Measurements from ENCODE around the gene SLIT3. TPM values are rescaled to one million over a fixed set of nuclear protein-coding genes. Genes with fewer than 3 reads are reported as not detected.

SLIT3 gene
- total RNA-seq, 1 donor from 2014 or later = 3.5 TPM

DNA sequence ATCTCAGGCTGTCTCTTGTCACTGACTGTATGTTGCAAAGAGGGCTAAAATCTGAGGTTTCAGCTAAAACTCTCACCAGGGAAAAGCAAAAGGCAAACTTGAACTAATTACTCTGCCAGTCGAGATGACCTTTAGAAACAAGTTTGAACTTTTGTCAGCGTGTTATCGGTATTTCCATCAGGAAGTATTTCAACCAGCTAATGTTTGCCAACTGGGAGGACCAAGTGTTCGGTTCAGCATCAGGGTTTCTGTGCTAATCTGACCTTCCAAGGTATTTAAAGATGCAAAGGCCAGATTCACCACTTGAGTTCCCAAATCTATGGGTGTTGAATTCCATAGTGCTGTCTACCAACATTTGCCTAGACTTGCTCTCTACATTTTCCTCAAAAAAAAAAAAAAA lies 230.5 kb downstream of the SLIT3 start:
- no peak for ATAC-seq

DNA sequence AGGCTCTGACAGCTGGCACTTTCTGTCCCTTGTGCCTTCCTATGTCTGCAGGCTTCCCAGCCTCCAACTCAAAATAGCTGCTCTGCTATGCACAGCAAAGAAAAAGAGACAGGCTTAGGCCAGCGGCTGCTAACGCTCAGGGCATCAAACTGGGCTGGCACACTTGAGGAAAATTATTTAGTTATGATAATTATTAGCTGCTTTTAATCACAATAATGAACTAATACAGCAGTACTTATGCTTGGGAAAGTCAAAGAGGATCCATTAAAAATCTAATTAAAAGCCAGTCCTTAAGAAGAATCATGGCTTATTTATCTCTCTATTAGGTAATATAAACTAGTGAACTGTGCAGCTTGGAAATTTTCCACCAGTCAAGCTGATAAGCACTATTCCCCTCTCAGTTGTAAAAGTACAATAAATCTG lies 233.2 kb downstream of the SLIT3 start:
- no peak for ATAC-seq

DNA sequence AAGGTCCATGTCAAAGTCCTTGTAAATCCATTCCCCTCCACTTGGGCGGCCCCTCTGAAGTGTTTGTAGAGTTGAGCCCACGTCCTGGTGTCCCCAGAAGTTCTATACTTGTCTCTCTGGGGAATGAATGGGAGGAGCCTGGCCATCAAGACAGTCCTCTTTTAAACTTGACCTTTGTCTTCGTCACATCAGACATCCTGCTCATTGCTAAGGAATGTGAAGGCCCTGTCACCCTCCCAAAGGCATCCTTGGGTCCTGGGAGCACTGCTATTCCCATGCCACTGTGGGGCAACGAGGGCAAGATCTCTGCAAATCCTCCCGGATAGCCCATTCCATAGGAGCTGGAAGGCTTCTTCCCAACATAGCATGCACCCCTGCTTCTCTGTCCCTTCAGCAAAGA lies 235.5 kb downstream of the SLIT3 start:
- no peak for ATAC-seq

DNA sequence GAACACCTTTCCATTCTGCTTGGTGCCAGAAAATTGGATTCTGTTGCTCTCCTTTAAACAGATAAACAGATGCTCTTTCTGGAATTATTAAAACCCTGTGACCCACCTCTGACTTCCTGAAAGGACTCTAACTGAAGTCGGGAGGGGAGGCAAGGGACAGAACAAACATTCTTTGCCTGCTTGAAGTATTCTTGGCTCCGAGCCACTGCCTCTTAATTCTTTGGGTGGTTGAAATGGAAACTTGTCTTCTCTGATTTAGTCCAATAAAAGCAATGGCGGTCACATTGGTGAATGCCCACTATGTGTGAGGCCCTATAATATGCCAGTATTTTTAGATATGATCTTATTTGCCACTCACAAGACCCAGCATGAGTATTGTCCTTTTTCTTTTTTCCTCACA lies 236.8 kb downstream of the SLIT3 start:
- no peak for ATAC-seq

DNA sequence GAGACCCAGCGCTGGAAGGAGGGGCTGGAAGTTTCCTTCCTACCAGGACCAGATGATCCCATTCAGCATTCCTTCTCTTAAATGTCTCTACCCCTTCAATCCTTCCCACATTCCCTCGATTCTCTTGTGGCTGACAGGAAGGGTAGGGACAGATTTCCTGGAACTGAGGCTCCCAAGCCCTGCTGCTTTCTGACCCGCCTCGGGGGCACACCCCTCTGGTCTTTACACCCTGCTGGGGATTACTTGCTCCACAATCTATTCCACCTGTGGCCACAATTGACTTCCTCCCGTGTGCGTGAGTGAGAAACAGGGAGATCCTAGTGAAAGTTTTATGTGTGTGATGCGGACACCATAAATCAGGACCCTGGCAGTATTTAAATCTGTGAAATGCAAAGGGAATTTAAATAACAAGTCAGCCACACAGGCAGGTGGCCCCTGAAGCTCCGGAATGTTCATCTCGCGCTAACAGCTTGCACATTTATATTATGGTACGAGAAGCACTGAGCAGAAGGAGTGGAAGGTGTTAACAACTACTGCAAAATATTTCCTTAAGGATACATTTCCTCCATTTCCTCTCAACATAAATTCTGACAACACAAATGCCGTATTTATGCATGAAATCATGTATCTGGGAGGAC lies 237.5 kb downstream of the SLIT3 start:
- ATAC-seq = no peak

DNA sequence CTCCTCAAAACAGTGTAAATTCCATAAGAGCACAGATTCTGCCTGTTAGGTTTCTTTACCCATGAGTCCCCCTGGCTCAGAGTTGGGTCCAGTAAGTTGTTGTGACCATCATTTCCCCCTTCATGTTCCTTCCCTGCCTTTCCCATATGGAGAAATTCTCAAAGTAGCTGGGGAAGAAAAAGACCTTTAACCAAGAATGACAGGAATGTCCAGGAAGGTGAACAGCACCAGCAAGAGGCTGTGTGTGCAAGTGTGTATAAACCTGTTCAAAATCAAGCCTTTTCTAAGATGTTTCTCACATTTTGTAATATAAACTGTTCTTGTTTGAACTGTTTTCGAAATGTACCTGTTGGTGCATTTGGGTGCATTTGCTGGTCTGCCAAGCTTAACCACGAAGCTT lies 238.2 kb downstream of the SLIT3 start:
- no peak for ATAC-seq

DNA sequence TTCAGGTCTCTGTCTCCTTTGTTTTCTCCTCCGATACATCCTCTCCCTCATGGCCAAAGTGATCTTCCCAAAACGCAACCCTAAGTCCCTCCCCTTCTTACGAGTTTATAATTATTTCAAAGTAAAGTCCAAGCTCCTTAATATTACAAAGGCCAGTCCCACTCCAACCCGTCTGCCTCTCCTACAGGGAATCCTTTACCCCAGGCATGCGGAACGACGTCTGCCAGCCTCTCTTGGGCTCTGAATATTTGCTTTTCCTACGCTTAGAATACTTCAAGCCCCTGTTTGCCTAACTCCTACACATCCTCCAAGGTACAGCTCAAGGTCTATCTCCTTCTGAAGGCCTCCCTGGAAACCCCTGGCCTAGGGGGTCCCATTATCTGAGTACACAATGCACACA lies 246.4 kb downstream of the SLIT3 start:
- ATAC-seq = no peak

DNA sequence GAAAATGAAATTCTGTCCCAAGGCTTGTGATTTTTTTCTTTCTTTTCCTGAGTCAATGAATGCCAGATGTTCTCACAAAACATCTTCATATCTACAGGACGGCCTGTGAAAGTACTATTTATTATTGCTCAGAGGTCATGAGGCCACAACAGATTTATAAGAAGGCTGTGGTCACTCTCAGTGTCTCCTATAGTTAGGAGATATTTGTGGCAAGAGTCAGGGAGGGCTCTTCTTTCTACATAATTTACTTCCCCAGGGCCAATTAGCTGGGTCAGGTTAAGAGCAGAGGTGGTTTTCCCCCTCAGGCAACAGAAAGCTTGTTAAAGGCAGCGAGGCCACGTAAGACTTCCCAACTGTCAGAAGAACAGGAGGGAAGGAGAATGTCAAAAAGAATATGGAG lies 248.7 kb downstream of the SLIT3 start:
- no peak for ATAC-seq

DNA sequence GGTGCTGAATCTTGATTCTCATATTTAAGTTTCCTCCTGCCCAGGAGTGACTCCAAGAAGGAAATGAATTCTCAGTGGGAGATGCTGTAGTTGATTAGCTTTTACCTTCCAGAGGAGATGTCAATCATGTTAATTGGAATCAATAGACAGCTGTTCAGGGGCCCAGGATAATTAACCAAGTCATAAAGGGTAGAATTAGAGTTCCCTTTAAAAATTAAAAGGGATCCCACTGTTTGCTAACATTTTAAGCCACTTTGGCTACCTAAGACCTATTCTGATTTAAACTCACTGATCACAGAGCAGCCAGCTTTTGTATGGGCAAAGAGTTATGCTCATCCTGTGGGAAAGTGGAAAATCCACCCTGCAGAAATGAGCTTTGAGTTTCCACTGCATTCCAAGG lies 249.6 kb downstream of the SLIT3 start:
- ATAC-seq = no peak

DNA sequence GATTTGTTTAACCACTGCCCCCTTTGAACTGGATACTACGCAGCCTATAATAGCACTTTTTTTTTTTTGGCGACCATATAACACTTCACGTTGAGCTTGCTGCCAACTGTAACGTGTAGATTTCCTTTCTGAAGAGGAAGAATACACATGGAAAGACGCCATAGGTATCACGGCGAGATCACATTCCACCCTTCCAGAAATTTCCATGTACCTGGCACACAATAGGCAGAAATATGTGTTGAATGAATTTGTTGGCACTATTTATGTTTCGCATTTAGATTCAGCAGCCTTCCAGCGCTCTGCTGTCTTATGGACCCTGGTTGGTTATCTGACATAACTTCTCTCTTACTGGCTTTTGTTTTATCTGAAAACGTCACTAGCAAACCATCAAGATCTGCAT lies 250.3 kb downstream of the SLIT3 start:
- ATAC-seq = no peak

DNA sequence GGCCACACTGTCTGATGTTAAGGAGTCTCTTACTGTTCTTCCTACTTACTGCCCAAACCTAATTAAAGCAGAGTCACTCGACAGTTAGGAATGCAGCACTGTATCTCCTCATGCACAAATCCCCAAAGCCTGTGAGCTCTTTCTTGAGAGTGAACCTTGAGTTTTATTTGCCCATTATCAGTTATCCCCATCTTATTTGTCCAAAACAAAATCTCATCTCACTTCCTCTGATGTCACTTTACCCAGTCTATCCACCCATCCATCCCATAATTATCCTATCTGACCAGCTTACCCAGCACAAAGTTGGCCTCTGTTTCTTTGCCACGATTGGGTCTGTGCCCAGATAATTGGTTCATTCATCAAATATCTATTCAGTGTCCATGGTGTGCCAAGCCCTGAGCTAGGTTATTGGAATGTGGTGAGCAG lies 250.8 kb downstream of the SLIT3 start:
- ATAC-seq = peak; percentile 43

DNA sequence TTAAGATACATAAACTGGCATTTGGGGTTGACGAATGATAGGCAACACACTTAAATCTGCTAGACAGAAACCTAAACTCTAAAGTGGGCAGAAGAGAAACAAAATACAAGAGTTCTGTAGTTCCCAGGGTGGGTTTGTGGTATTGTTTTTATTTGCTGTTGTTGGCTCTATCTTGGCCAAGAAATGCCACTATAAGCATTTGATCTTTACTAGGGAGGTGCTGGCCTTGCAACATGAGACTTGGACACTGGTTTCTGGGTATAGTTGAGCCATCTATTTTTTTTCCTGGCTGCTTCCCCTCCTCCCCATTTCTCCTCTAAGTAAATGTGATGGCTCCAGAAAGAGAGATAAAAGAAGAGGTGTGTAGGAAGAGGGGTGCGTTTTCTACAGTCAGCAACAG lies 251.2 kb downstream of the SLIT3 start:
- ATAC-seq = no peak

DNA sequence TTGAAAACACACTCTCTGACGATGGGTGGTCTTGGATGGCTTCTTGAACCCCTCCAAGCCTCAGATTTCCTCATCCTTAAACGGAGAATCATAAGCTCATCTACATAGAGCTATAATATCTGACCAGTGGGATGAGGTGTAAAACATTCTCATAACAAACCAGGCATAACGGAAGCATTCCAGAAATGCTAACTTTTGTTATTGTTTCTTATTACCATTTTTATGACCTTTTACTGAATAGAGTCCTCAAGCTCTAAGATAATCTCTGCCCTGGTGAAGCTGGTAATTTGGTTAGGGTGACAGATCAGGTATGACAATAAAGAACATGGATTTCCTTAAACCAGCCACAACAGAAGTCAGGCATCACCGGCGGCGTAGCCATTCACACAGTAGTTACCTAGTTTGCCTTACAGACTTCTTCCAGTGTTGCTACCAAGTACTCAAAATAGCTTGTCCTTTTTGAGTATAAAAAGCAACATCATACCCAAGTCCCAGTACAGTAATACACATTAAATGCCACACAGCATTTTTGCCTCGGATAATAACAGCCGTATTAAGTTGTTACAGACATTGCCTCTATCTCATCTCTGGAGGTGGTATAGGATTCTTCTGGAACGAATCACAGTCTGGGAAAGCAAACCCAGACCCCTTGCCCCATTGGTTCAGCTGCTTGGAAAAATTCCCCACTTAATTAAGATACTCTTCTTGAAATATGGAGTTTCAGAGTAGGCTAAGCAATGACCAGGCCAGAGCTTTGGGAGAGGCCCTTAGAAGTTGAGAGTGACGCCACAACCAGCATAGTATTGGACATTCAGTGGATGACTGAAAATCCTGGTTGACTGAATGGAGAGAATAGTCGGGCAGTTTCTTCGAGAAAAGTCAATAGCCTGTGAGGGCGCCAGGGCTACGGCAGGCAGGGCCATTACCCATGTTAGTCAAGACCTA lies 252.5 kb downstream of the SLIT3 start:
- ATAC-seq = no peak

DNA sequence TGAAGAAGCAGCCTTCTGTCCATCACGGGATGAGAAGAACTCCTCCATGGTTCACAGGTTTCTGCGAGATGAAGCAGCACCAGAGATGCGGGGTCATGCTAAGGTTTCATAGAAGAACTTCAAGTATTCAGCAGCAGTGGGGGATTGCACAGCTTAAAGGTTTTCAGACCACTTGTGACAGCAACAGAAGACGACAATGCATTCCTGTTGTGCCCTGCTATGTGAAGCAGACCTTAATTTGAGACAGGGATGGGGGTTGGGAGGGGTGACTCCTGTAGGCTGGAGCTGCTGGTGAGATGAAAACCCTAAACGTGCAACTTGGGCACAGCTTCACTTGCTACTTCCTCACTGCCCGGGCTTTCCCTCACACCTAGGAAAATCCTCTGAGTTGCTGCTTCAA lies 256.0 kb downstream of the SLIT3 start:
- ATAC-seq = no peak

DNA sequence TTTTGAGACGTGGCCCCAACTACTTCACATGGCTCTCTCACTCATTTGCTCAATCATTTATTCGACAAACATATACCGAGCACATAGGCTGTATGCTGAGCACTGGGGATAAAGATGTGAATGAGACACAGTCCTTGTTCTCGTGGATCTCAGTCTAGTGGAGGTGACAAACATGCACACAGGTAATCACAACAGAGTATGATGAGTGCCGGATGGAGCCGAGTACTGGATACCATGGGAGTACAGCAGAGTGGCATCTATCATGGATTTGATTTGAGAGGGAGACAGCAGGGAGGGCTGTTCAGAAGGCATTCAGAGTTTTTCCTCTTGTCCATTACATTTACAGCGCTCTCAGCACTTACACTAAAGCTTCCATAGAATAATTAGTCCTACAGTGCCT lies 259.8 kb downstream of the SLIT3 start:
- no peak for ATAC-seq

DNA sequence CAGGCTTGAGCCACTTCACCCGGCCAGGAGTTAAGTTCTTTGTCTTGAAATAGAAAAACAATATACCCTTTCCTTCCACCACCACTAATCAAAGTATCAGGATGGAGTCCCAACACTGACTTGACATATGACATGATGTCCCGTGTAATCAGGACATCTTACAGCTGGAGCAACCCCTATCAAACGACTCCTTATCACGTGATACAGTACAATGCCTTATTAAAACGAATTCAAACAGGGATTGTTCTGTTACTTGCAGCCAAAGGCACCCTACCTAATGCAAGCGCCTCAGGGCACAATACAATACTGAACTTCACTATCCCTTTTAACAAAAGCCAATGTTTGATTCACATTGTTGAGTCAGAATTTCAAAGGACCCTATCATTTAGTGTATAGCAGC lies 261.3 kb downstream of the SLIT3 start:
- ATAC-seq = no peak

DNA sequence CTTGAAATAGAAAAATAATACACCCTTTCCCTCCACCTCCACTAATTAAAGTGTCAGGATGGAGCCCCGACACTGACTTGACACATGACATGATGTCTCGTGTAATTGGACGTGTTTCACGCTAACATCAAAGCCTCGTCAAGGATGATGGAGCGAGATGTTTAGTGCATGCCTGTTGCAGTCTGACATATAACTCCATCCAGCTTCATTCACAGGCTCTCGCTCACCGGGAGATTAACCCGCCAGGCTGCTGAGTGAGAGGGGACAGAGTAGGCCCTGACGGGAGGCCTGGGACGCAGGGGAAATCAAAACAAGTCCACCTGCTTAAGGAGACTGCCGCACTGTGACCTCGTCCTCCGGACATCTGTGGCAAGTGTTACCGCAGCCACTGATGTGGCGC lies 263.5 kb downstream of the SLIT3 start:
- no peak for ATAC-seq

DNA sequence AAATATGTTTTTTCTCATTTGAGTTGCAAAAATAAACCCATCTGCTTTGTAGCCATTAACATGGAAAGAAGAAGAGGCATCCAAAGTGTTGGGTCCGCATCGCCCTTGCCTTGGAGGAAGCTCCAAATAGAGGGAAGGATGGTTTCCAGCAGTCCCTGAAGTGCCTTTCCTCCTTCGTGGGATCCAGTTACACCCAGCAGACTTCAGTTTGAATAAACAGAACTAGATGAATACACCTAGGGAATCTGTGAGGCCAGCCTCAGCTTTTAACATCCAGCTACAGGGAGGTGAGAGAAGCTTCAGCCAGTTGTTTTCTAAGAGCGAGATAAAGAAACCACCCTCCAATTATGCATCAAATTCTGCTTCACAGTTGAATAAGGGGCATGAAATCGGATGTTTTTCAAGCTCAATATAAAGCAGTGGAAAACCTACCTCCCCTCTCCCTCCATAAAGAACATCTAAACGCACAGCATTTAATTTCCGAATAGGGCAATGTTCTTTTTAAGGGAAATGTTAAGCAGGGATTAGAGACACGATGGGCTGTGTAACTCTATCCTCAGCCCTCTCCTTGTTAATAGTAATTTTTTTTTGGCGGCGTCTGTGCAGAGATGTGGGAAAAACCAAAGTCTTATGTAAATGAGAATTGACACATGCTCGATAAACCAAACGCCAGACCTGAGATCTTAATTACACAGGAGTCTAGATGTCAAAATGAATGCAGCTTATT lies 264.7 kb downstream of the SLIT3 start:
- ATAC-seq = no peak

DNA sequence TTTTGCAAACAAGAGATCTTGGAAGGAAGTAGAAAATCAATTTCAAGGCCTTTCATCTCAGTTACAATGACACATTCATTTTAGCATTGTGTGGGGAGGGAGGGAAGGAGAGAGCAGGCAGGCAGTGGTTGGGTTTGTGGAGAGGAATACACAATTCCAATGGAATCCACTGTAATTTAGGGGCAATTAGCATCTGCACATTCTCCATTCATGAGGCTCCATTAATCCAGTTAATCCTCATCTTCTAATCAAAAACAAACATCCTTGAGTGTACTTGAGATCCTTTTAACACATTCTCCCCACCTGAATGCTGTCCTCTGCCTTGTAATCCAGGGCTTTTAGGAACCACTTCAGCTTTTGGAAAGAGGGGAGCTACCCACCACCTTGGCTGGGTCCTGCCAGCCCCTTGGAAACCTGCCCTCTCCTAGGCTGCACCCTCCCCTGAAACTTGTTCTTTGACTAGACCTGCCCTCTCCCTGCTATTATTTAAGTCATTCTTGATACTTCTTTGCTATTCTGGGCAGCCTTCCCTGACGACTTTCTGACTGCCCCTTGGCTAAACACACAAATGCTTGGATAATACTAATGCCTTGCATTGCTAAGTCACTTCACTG lies 271.2 kb downstream of the SLIT3 start:
- no peak for ATAC-seq

DNA sequence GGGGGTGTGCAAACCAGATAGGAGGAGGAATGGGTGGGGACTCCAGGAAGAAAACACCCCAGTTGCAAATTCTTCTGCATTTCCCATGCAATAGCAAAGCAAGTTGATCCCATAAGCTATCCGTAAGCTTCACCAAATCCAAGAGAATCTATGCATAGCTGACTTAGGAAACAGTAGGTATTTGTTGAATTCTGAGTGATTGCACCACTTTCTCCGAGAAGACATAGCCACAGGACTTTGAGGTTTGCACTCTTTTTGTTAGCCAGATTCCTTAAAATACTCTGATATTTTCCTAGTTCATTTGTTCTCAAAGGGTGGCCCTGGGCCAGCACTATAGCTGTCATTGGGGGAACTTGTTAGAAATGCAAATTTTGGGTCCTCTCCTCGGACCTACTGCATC lies 271.9 kb downstream of the SLIT3 start:
- ATAC-seq = peak; percentile 33

DNA sequence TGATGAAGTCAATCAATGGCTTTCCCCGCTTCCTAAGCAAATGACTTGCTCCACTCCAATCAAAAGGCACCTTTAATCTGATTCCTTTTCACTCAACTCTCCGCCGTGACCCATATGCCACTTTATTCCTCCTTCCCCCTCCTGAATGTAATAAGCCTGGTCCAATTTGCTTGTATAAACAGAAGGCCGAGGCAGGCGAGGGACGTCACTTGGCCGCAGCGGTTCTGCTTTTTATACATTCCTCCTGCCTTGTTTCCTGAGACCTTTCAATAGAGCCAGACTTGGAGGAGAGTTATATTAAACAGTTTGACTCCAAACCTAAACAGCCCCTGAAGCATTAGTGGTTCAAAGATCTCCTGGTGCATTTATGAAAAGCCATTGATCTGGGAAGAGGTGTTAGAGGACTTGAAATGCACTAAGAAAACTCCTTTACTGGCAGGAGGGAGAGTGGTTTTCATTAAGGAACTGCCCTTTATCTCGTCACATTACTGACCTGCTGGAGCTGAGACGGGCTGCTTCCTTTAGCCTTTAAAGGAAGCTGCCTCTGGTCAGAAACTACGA lies 273.4 kb downstream of the SLIT3 start:
- ATAC-seq = no peak

DNA sequence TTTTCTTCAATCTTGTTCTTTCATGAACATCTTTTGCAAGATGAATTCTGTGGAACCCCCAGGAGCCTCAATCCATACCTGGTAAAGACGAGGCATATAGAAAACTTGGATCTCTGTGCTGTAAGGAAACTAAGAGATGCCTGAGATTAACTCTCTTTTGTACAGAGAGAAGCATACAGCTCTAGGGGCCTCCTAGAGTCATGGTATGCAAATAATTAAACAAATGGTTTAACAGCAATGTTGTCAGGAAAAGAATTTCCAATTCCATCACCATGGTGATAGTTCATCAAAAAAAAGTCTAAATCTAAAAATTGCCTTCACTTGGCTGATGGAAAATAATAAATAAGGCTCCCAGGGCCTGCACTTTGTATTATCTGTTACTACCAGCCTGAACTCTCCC lies 275.4 kb downstream of the SLIT3 start:
- no peak for ATAC-seq

DNA sequence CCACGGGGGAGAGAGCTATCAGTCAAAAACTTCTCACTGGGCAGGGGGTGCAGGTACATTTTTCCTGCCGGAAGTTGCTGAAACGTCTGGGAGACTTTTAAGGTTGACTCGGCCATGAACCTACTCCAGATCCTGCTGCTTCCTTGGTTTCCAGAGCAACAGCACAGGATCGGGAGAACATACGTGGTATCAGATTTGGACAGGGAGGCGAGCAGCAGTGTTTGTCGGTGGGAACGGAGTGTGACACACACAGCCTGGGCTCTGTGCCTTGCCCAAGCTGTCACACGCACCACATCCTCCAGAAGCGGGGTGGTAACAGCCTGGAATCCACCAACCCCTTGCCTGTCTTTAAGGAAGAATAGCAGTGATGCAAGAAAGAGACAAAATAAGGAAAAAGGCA lies 276.5 kb downstream of the SLIT3 start:
- ATAC-seq = no peak
